Esophagus squamous epithelium (tissue), 4 donors: ENCODE data around the gene PEDS1.

Source experiments
- POLR2A ChIP-seq, 4 donors: fragments of 450-650 bp; IDR thresholded peaks; one replicate each; pipeline ENCODE4 v1.6.1; 2017; ENCODE audit warnings: antibody characterized with exemption in 4 of 4, mild to moderate bottlenecking in 4 of 4, moderate library complexity in 3 of 4
- TF ChIP-seq, protein P1 (sequence below), 6 experiments: fragments of 450-650 bp in 4 of 6; fragments of 200-600 bp in 2 of 6; sonication (generic) in 2 of 6; IDR thresholded peaks; one replicate each; pipeline ENCODE4 v1.5.1; 2016 to 2019; ENCODE audit warnings: antibody characterized with exemption in 6 of 6, mild to moderate bottlenecking in 4 of 6, moderate library complexity in 4 of 6

- TF ChIP-seq POLR2A (IDR thresholded peaks at IDR 0.05): no peak
- TF ChIP-seq, protein P1, sequence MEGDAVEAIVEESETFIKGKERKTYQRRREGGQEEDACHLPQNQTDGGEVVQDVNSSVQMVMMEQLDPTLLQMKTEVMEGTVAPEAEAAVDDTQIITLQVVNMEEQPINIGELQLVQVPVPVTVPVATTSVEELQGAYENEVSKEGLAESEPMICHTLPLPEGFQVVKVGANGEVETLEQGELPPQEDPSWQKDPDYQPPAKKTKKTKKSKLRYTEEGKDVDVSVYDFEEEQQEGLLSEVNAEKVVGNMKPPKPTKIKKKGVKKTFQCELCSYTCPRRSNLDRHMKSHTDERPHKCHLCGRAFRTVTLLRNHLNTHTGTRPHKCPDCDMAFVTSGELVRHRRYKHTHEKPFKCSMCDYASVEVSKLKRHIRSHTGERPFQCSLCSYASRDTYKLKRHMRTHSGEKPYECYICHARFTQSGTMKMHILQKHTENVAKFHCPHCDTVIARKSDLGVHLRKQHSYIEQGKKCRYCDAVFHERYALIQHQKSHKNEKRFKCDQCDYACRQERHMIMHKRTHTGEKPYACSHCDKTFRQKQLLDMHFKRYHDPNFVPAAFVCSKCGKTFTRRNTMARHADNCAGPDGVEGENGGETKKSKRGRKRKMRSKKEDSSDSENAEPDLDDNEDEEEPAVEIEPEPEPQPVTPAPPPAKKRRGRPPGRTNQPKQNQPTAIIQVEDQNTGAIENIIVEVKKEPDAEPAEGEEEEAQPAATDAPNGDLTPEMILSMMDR (IDR thresholded peaks at IDR 0.05): no peak
These were observed 44.7 kb upstream of the PEDS1 start for GRCh38 chr20:50198180-50198666.
